GM23338 (cell line): ENCODE measurements around the gene CEP170B. TPM values are rescaled to one million over a fixed set of nuclear protein-coding genes. Genes with fewer than 3 reads are reported as not detected.

Source experiments
- ATAC-seq: fragments of 200-7000 bp; cut with Tn5 transposase; 3 replicates; pipeline ENCODE4 v1.9.1; 2020
- DNase-seq: peaks from one replicate; pipeline ENCODE4 v3.0.0-alpha.2; 2015; ENCODE audit warnings: low spot score
- H2AFZ ChIP-seq: fragments of 200-600 bp; sonication (generic); 2 replicates; pipeline ENCODE4 v1.8.0; 2016; ENCODE audit warnings: antibody characterized with exemption, mild to moderate bottlenecking, moderate library complexity
- H3F3A ChIP-seq: fragments of 200-600 bp; sonication (generic); replicated peaks from 2 replicates; pipeline ENCODE4 v1.8.0; 2017; ENCODE audit warnings: antibody characterized with exemption, mixed run types, low read depth
- H3K27ac ChIP-seq: fragments of 200-600 bp; sonication (generic); 2 replicates; pipeline ENCODE4 v1.6.1; 2016; ENCODE audit warnings: low read depth
- H3K27me3 ChIP-seq: fragments of 200-600 bp; sonication (generic); 2 replicates; pipeline ENCODE4 v1.8.0; 2016; ENCODE audit warnings: mild to moderate bottlenecking, mixed run types, moderate library complexity; ENCODE audit not compliant: insufficient read depth
- H3K36me3 ChIP-seq: fragments of 200-600 bp; sonication (generic); 2 replicates; pipeline ENCODE4 v1.8.0; 2016; ENCODE audit warnings: mild to moderate bottlenecking; ENCODE audit not compliant: insufficient read depth
- H3K4me1 ChIP-seq: fragments of 200-600 bp; sonication (generic); 2 replicates; pipeline ENCODE4 v1.8.0; 2016; ENCODE audit warnings: mild to moderate bottlenecking, moderate library complexity; ENCODE audit not compliant: insufficient read depth
- H3K4me2 ChIP-seq: fragments of 200-600 bp; sonication (generic); 2 replicates; pipeline ENCODE4 v1.7.1; 2017; ENCODE audit warnings: mixed run types
- H3K4me3 ChIP-seq: fragments of 200-600 bp; sonication (generic); 2 replicates; pipeline ENCODE4 v1.6.1; 2016; ENCODE audit warnings: mixed run types
- H3K79me2 ChIP-seq: fragments of 200-600 bp; sonication (generic); replicated peaks from 2 replicates; pipeline ENCODE4 v1.8.0; 2017; ENCODE audit warnings: mild to moderate bottlenecking; ENCODE audit not compliant: insufficient read depth
- H3K9me2 ChIP-seq: fragments of 200-600 bp; sonication (generic); 2 replicates; pipeline ENCODE4 v1.8.0; 2017; ENCODE audit not compliant: insufficient read depth
- H4K20me1 ChIP-seq: fragments of 200-600 bp; sonication (generic); replicated peaks from 2 replicates; pipeline ENCODE4 v1.8.0; 2017; ENCODE audit warnings: mild to moderate bottlenecking; ENCODE audit not compliant: insufficient read depth
- H3K27ac Mint-ChIP-seq: 2 replicates; pipeline ENCODE4 v1.8.0; 2020; ENCODE audit warnings: inconsistent platforms, mild to moderate bottlenecking, moderate library complexity, mixed read lengths
- H3K27me3 Mint-ChIP-seq: 3 replicates; pipeline ENCODE4 v1.8.0; 2022; ENCODE audit warnings: low read depth, mild to moderate bottlenecking, moderate library complexity, mixed read lengths, inconsistent platforms; ENCODE audit not compliant: insufficient read depth, poor library complexity
- H3K36me3 Mint-ChIP-seq: 3 replicates; pipeline ENCODE4 v1.8.0; 2021; ENCODE audit warnings: low read depth, mild to moderate bottlenecking, inconsistent platforms, moderate library complexity, mixed read lengths
- H3K4me1 Mint-ChIP-seq: 3 replicates; pipeline ENCODE4 v1.8.0; 2020; ENCODE audit warnings: mild to moderate bottlenecking, inconsistent platforms, mixed read lengths
- H3K4me3 Mint-ChIP-seq: 3 replicates; pipeline ENCODE4 v1.8.0; 2021; ENCODE audit warnings: moderate library complexity, mild to moderate bottlenecking, inconsistent platforms, mixed read lengths
- H3K9me3 Mint-ChIP-seq: 3 replicates; pipeline ENCODE4 v1.8.0; 2020; ENCODE audit warnings: moderate library complexity, mild to moderate bottlenecking, inconsistent platforms, mixed read lengths
- CTCF ChIP-seq, 2 experiments: fragments of 200-600 bp in 1 of 2; sonication (generic) in 1 of 2; conservative IDR thresholded peaks; 2 replicates each; pipeline versions ENCODE4 v1.5.1 to v1.6.1; 2016 to 2017; ENCODE audit warnings: antibody characterized with exemption in 2 of 2, low read depth in 2 of 2, mild to moderate bottlenecking in 2 of 2, moderate library complexity in 1 of 2
- ETS1 ChIP-seq: IDR thresholded peaks from 2 replicates; pipeline ENCODE4 v1.6.1; 2016; ENCODE audit warnings: antibody characterized with exemption
- EZH2 ChIP-seq: fragments of 200-600 bp; sonication (generic); IDR thresholded peaks from one replicate; pipeline ENCODE4 v1.8.0; 2017; ENCODE audit warnings: antibody characterized with exemption, mild to moderate bottlenecking, low read depth; ENCODE audit not compliant: unreplicated experiment
- EZH2phosphoT487 ChIP-seq: fragments of 200-600 bp; sonication (generic); IDR thresholded peaks from one replicate; pipeline ENCODE4 v1.8.1; 2018; ENCODE audit warnings: antibody characterized with exemption; ENCODE audit not compliant: unreplicated experiment
- JUNB ChIP-seq: IDR thresholded peaks from one replicate; pipeline ENCODE4 v1.6.1; 2016; ENCODE audit warnings: antibody characterized with exemption; ENCODE audit not compliant: unreplicated experiment
- POLR2AphosphoS5 ChIP-seq: IDR thresholded peaks from 2 replicates; pipeline ENCODE4 v1.6.1; 2016; ENCODE audit warnings: antibody characterized with exemption, low read depth
- STAT1 ChIP-seq: IDR thresholded peaks from one replicate; pipeline ENCODE4 v1.6.1; 2016; ENCODE audit warnings: antibody characterized with exemption; ENCODE audit not compliant: unreplicated experiment
- ZNF114 ChIP-seq: fragments of 250-450 bp; sonication (Bioruptor Pico); IDR thresholded peaks from 2 replicates; pipeline ENCODE4 v1.5.0; 2020; ENCODE audit warnings: mild to moderate bottlenecking, moderate library complexity
- ZNF331 ChIP-seq: fragments of 250-450 bp; sonication (Bioruptor Pico); IDR thresholded peaks from 2 replicates; pipeline ENCODE4 v1.5.0; 2020; ENCODE audit warnings: low read depth, mild to moderate bottlenecking, moderate library complexity
- polyA plus RNA-seq: library from polyadenylated mRNA; unstranded; fragments of >200 nt; fragmentation: Nextera tagmentation; extraction: Ambion mirVana; gene quantifications from 2 replicates; pipeline ENCODE4 v1.2.1, GENCODE V29; 2016
- total RNA-seq: library from RNA; depleted of rRNA; stranded (reverse); fragments of >200 nt; shearing (Covaris generic); gene quantifications from 2 replicates; pipeline ENCODE4 v1.2.3, GENCODE V29; 2014
- TF ChIP-seq, protein P1 (sequence below): fragments of 250-450 bp; sonication (Bioruptor Pico); IDR thresholded peaks from 2 replicates; pipeline ENCODE4 v1.5.0; 2020; ENCODE audit warnings: mild to moderate bottlenecking, moderate library complexity
- TF ChIP-seq, protein P2 (sequence below): IDR thresholded peaks from one replicate; pipeline ENCODE4 v1.6.1; 2018; ENCODE audit warnings: antibody characterized with exemption; ENCODE audit not compliant: unreplicated experiment

The CEP170B gene
- total and polyA plus RNA-seq, 2 experiments from 2014 or later: 4.6 to 37.1 TPM

GRCh38 chr14:104900639-104901512 is 35.8 kb downstream of the CEP170B start:
- Mint-ChIP-seq H3K27ac (no peak overlapping the region), H3K9me3 (peaks cover 5% of the 10 kb centered on the region; the same call in 1 of the 3 replicates), H3K36me3 (no peaks in the 10 kb centered on the region), H3K27me3 (peaks cover 26% of the 10 kb centered on the region), H3K4me1 (peaks cover 5% of the 10 kb centered on the region; the same call in 2 of the 3 replicates), H3K4me3 (no peak overlapping the region)
- no peaks in the 10 kb centered on the region for H4K20me1 ChIP-seq
- no peak overlapping the region for H3K4me3 ChIP-seq
- no peaks in the 10 kb centered on the region for H3F3A ChIP-seq
- no peaks in the 10 kb centered on the region for H3K4me1 ChIP-seq
- no peaks in the 10 kb centered on the region for H3K9me2 ChIP-seq
- no peaks in the 10 kb centered on the region for H3K79me2 ChIP-seq
- no peak overlapping the region for H2AFZ ChIP-seq
- DNase-seq: no peak
- ATAC-seq: no peak
- no peaks in the 10 kb centered on the region for H3K36me3 ChIP-seq
- H3K4me2 ChIP-seq: no peak overlapping the region
- TF ChIP-seq EZH2phosphoT487 (no peak), POLR2AphosphoS5 (no peak), STAT1 (no peak), EZH2 (no peak), ETS1 (no peak), JUNB (no peak), ZNF331 (CRISPR knock-in tag) (no peak), CTCF (conservative IDR thresholded peaks at IDR 0.05; ENCODE audit: low read depth in 2 of 2) (no peak), ZNF114 (no peak)
- TF ChIP-seq, protein P1, sequence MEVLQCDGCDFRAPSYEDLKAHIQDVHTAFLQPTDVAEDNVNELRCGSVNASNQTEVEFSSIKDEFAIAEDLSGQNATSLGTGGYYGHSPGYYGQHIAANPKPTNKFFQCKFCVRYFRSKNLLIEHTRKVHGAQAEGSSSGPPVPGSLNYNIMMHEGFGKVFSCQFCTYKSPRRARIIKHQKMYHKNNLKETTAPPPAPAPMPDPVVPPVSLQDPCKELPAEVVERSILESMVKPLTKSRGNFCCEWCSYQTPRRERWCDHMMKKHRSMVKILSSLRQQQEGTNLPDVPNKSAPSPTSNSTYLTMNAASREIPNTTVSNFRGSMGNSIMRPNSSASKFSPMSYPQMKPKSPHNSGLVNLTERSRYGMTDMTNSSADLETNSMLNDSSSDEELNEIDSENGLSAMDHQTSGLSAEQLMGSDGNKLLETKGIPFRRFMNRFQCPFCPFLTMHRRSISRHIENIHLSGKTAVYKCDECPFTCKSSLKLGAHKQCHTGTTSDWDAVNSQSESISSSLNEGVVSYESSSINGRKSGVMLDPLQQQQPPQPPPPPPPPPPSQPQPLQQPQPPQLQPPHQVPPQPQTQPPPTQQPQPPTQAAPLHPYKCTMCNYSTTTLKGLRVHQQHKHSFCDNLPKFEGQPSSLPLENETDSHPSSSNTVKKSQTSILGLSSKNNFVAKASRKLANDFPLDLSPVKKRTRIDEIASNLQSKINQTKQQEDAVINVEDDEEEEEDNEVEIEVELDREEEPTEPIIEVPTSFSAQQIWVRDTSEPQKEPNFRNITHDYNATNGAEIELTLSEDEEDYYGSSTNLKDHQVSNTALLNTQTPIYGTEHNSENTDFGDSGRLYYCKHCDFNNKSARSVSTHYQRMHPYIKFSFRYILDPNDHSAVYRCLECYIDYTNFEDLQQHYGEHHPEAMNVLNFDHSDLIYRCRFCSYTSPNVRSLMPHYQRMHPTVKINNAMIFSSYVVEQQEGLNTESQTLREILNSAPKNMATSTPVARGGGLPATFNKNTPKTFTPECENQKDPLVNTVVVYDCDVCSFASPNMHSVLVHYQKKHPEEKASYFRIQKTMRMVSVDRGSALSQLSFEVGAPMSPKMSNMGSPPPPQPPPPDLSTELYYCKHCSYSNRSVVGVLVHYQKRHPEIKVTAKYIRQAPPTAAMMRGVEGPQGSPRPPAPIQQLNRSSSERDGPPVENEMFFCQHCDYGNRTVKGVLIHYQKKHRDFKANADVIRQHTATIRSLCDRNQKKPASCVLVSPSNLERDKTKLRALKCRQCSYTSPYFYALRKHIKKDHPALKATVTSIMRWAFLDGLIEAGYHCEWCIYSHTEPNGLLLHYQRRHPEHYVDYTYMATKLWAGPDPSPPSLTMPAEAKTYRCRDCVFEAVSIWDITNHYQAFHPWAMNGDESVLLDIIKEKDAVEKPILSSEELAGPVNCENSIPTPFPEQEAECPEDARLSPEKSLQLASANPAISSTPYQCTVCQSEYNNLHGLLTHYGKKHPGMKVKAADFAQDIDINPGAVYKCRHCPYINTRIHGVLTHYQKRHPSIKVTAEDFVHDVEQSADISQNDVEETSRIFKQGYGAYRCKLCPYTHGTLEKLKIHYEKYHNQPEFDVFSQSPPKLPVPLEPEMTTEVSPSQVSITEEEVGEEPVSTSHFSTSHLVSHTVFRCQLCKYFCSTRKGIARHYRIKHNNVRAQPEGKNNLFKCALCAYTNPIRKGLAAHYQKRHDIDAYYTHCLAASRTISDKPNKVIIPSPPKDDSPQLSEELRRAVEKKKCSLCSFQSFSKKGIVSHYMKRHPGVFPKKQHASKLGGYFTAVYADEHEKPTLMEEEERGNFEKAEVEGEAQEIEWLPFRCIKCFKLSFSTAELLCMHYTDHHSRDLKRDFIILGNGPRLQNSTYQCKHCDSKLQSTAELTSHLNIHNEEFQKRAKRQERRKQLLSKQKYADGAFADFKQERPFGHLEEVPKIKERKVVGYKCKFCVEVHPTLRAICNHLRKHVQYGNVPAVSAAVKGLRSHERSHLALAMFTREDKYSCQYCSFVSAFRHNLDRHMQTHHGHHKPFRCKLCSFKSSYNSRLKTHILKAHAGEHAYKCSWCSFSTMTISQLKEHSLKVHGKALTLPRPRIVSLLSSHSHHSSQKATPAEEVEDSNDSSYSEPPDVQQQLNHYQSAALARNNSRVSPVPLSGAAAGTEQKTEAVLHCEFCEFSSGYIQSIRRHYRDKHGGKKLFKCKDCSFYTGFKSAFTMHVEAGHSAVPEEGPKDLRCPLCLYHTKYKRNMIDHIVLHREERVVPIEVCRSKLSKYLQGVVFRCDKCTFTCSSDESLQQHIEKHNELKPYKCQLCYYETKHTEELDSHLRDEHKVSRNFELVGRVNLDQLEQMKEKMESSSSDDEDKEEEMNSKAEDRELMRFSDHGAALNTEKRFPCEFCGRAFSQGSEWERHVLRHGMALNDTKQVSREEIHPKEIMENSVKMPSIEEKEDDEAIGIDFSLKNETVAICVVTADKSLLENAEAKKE (CRISPR knock-in tag): no peak
- TF ChIP-seq, protein P2, sequence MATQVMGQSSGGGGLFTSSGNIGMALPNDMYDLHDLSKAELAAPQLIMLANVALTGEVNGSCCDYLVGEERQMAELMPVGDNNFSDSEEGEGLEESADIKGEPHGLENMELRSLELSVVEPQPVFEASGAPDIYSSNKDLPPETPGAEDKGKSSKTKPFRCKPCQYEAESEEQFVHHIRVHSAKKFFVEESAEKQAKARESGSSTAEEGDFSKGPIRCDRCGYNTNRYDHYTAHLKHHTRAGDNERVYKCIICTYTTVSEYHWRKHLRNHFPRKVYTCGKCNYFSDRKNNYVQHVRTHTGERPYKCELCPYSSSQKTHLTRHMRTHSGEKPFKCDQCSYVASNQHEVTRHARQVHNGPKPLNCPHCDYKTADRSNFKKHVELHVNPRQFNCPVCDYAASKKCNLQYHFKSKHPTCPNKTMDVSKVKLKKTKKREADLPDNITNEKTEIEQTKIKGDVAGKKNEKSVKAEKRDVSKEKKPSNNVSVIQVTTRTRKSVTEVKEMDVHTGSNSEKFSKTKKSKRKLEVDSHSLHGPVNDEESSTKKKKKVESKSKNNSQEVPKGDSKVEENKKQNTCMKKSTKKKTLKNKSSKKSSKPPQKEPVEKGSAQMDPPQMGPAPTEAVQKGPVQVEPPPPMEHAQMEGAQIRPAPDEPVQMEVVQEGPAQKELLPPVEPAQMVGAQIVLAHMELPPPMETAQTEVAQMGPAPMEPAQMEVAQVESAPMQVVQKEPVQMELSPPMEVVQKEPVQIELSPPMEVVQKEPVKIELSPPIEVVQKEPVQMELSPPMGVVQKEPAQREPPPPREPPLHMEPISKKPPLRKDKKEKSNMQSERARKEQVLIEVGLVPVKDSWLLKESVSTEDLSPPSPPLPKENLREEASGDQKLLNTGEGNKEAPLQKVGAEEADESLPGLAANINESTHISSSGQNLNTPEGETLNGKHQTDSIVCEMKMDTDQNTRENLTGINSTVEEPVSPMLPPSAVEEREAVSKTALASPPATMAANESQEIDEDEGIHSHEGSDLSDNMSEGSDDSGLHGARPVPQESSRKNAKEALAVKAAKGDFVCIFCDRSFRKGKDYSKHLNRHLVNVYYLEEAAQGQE: no peak
- H3K27ac ChIP-seq: no peak overlapping the region
- no peaks in the 10 kb centered on the region for H3K27me3 ChIP-seq
